Stimulated activated CD4-positive, alpha-beta T cell treated with anti-CD3 and anti-CD28 coated beads, Interleukin-12 subunit alpha, Interleukin-12 subunit beta, amount 100 ng/mL, for 48 hours (primary cell): ENCODE results near the gene NT5C3A.
"Not testable (repeated sequence)": the region's sequence is repeated elsewhere in the genome, so short reads cannot be mapped to it uniquely, and the experiment has no call there.

ENCODE experiments used
- DNase-seq, 3 donors: peaks; one replicate each; pipeline ENCODE4 v3.0.0-alpha.2; 2020; ENCODE audit warnings: low read depth in 2 of 3, low spot score in 1 of 3

The NT5C3A gene

GRCh38 chr7:33062023-33062781 lies at the start of gene NT5C3A:
Gene NT5C3A, minus strand, starts transcription at chr7:33062776. Its CDS starts 71 bp downstream, at chr7:33062705.
- DNase-seq: peak; percentile 12 to 34 (median 32)

- no peak for DNase-seq
Observed at GRCh38 chr7:33111614-33112013, 49.0 kb upstream of the NT5C3A start.

DNA sequence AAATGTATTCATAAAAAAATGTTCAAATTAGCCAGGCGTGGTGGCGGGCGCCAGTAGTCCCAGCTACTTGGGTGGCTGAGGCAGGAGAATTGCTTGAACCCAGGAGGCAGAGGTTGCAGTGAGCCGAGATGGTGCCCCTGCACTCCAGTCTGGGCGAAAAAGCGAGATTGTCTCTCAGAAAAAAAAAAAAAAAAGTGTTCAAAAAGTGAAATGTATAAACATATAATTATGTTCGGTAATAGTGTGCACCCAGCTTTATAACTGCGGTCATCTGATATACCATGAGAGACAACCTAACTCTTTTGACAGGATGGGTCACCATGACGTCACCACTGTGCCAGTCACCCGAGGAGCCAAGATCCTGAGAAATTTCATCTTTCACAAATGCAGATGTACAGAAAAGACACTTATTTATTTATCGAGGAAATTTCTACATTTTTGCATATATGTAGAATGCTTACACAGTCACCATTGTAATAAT lies 47.2 kb upstream of the NT5C3A start:
- no peak for DNase-seq

DNA sequence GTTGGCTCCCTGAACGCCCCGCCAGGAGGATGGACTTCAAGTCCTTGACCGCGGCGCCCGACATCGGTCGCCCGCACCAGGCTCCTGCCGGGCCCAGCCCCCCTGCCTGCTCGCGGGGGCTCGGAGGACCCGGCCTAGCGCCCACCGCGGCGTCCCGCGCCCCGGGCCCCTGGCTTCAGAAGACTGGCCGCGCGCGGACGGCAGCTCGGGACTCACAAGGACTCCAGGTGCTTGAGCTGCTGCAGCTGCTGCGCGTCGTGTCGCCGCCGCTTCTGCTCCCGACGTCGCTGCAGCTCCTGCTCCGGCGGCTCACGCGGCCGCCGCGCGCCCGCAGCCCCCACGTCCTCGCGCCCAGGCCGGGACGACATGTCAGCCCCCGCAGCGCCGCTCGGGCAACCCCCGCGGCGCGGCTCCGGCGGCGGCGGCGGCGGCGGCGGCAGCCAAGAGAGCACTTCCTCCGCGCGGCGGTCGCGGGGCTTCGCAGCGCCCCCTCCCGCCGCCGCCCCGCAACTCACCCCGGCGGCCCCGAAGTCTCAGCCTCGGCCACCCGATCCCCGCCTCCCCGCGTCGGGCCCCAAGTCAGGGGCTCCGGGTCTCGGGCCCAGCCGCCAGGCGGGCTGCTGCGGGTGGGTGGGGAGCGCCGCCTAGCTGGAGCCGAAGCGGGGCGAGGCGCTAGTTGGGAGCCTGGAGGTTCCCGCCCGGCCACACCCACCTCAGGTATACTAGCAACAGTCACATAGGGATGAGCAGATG lies 46.6 kb upstream of the NT5C3A start, which contains the start of gene RP9:
RP9 (minus strand) TSS at position 400 of the 753 bp plus-strand sequence; CDS start at position 368, 32 bp downstream.
- peak; percentile 57 to 68 (median 58) for DNase-seq

- peak in 1 of 3 donors; percentile 14 for DNase-seq
Observed at GRCh38 chr7:33108554-33109004, 46.0 kb upstream of the NT5C3A start.

GRCh38 chr7:33107136-33108066 lies 44.8 kb upstream of the NT5C3A start:
- DNase-seq: peak in 1 of 3 donors; percentile 8

DNA sequence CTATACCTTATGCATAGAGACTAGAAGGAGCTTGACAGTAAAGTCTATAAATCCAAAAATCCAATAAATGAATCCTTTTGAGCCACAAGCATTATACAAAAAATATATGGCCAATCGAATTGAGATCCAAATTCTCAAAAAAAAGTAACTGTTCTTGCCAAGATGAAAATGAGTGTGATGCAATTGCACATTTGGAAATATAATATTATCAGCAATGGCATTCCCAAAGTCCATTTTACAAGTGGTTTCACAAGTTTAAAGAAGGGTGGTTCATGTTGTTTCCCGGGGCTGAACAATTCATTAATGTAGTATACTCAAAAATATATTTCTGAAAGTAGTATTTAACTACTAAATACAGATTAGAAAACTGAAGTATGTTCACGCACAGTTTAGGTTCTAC lies 39.3 kb upstream of the NT5C3A start:
- DNase-seq: no peak

DNA sequence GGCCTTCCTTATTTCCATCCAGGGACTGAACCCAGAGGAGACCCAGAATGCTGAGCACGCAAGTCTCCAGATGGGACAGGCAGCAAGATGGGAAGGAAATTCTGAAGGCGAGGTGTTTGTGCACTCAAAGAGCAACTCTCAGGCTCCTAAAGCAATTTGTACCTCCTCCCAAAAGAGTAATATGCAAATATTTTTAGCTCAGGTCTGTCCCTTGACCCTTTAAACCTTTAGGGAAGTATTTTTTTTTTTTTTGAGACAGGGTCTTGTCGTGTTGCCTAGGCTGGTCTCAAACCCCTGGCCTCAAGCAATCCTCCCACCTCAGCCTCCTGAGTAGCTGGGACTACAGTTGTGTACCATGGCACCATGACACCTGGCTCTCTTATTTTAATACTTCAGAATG lies 38.2 kb upstream of the NT5C3A start:
- no peak for DNase-seq

DNA sequence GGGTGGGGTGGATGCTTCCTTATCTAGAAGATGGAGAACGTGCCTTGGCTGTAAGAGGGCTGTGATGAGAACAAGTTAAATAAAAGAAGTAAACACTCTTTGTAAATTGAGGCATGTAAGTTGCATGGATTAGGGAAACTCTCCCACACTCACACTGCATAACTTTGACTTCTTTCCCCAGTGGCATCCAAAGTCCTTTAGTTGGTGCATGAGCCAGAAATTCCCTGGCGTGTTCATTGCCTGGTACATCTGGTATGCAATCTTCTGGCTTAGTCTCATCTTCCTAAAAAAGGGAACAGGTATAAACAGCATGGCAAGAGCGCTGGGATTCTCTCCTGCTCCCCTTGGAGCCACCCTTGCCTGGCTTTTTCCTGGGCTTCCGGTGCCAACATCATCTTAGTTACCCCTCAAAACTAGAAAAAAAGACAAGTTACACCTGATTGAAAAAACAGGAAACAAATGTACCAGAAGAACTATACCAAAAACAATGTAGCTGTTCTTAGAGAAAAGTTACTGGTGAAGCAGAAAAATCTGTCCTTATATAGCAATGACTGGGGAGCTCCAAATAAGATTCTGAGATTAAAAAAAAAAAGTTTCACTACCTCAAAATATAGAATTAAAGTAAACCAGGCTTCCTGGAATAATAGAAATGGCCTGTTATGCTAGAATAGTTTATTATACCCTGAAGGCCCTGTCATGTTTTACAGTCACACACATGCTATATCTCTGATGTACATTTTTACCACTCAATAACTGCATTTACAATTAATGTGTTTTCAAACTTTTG lies 36.8 kb upstream of the NT5C3A start:
- no peak for DNase-seq

DNA sequence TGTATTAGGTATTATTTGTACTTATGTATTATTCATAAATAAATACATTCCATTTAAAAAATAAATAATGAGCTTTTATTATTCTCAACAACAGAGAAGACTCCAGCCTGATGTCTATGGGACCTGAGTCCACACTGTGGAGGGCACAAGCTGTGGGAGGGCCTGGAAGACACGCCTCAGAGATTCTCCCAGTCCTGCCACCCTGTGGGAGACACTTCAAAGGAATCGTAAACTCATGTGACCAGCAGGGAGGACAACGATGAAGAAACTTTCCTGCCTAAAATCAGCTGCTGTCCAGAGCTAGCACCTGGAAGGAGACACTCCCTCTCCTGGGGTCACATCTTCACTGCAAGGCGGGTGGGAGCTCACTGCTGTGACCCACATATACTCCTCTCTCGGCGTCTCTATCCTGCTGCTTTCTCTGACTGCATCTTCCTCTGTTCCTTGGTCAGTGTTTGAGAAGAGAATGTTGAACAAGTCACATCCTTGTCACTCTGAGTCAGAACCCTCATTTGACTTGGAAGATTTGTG lies 32.2 kb upstream of the NT5C3A start:
- not testable (repeated sequence) for DNase-seq

GRCh38 chr7:33093266-33093665 lies 30.7 kb upstream of the NT5C3A start:
- DNase-seq: no peak

DNA sequence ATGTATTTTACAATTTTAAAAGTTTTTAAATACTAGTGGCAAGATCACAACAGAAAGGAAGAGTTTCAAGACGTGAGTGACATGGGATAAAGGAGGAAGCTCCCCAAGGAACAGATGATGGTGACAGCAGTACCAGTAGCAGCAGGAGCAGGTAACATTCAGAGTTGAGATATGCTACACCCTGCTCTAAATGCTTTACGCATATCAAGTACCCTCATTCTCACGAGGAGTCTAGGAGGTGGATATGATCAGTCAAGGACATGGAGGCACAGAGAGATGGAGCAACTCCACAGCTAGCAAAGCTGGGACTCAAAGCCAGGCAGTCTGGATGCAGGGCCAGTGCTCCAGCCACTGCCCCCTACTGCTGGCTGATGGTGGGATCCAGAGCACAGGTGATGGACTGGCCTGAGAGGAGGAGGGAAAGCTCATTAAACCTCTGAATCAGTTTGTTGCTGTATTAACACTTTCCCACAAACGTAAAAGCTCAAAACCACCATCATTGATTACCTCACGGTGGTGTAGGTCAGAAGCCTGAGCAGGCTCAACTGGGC lies 29.1 kb upstream of the NT5C3A start:
- no peak for DNase-seq

GRCh38 chr7:33091111-33091531 lies 28.5 kb upstream of the NT5C3A start:
- DNase-seq: no peak

DNA sequence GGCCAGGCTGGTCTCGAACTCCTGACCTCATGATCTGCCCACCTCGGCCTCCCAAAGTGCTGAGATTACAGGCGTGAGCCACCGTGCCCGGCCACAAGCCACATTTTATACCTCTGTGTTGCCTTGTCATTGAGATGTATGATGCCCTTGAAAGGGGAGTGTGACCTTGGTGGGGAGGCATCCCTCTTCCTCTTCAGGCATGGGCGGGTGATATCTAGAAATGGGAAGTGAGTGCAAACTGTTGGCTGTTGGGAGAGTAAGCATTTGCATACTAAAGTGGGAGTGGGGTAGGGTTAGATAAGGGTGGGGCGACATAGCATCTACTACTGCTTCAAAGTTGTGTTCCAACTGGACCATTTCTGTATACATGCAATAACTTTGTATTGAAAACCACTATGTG lies 26.6 kb upstream of the NT5C3A start:
- no peak for DNase-seq

- no peak for DNase-seq
Observed at GRCh38 chr7:33087858-33088257, 25.3 kb upstream of the NT5C3A start.

DNA sequence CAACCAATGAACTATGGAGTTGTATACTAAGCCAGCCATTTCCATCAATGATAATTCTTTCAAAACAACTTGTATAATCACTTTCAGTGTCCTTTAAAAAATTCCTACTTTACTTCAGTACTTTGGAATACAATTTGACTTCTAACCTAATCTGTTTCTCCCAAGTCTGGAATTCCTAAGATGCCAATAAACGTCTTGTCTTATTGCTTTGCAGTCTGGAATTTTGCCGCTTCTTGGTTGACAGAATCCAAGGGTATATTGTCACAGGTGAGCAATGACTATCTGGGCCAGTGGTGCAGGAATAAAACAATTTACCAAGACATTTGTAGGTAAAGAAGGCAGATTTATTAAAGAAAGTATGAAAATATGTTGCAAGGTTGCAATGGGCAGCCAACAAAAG lies 24.8 kb upstream of the NT5C3A start:
- DNase-seq: no peak

DNA sequence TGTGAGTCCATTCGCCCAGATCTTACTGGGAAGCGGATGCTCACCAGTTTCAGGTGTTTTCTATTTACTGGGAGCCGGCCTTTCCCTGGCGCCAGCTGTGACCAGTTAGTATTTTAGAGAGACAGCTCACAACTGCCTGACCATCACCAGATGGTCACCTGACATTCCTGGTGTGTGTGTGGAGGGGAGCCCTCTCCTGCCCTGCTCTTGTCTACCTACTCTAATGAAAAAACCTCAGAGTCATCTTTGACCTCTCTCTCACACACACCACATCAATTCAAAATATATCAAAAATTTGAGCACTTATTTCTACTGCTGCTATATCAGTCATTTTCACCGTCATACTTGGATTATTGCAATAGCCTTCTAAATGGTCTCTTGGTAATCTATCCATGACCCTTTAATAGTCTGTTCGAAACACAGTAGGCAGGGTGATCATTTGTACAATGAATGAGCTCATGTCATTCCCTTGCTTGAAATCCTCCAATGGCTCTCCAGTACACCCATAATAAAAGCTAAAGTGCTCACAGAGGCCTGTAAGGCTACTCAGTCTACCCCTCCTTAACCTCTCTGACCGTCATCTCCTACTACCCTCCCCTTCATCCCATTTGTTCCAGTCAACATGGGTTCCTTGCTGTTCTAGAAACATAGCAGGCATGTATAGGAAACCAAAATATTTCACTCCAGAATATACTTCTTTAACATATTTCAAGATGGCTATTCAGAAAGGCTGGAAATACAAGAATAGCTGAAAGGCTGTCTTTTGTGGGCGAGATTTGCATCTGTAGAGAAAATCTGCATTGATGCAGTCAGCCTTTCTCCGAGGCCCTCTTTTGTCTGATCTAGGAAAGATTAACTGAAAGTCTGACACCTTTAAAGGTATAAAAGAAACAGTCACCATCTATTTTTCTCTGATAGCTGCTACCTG lies 17.5 kb upstream of the NT5C3A start:
- DNase-seq: no peak

- no peak for DNase-seq
Observed at GRCh38 chr7:33079096-33079495, 16.5 kb upstream of the NT5C3A start.

- DNase-seq: no peak
Observed at GRCh38 chr7:33076737-33077136, 14.2 kb upstream of the NT5C3A start.
